Liver (tissue), 9 donors: ENCODE results near the gene CDKN2C. TPM values are rescaled to one million over a fixed set of nuclear protein-coding genes. Genes with fewer than 3 reads are reported as not detected.

Experiments
- DNase-seq: peaks from one replicate; pipeline ENCODE4 v3.0.0-alpha.2; 2017; ENCODE audit warnings: low spot score
- H3K27ac ChIP-seq, 2 donors: one replicate each; pipeline ENCODE4 v1.7.0; 2013; ENCODE audit warnings: inconsistent platforms in 2 of 2, low read length in 2 of 2, control low read depth in 1 of 2, low read depth in 1 of 2, mild to moderate bottlenecking in 1 of 2
- H3K27me3 ChIP-seq, 4 donors: one replicate each; pipeline versions ENCODE4 v1.6.1 to v1.7.0; 2013; ENCODE audit warnings: low read length in 3 of 4, inconsistent platforms in 1 of 4, mild to moderate bottlenecking in 1 of 4, moderate library complexity in 1 of 4; ENCODE audit not compliant: control insufficient read depth in 4 of 4, insufficient read depth in 4 of 4
- H3K36me3 ChIP-seq, 4 donors: one replicate each; pipeline versions ENCODE4 v1.6.1 to v1.7.0; 2013; ENCODE audit warnings: low read length in 3 of 4, mild to moderate bottlenecking in 3 of 4, low read depth in 1 of 4, moderate library complexity in 1 of 4; ENCODE audit not compliant: control insufficient read depth in 4 of 4, insufficient read depth in 3 of 4
- H3K4me1 ChIP-seq, 4 donors: one replicate each; pipeline versions ENCODE4 v1.6.1 to v1.7.0; 2013; ENCODE audit warnings: low read length in 3 of 4, mild to moderate bottlenecking in 3 of 4, moderate library complexity in 1 of 4; ENCODE audit not compliant: control insufficient read depth in 4 of 4, insufficient read depth in 4 of 4
- H3K4me3 ChIP-seq, 3 donors: one replicate each; pipeline versions ENCODE4 v1.6.1 to v1.7.0; 2013; ENCODE audit warnings: low read length in 3 of 3, control low read depth in 1 of 3, low read depth in 1 of 3, mild to moderate bottlenecking in 1 of 3
- H3K9ac ChIP-seq, 2 donors: one replicate each; pipeline ENCODE4 v1.7.0; 2013; ENCODE audit warnings: low read length in 2 of 2, mild to moderate bottlenecking in 2 of 2, moderate library complexity in 2 of 2, control low read depth in 1 of 2, low read depth in 1 of 2
- H3K9me3 ChIP-seq, 4 donors: one replicate each; pipeline versions ENCODE4 v1.6.1 to v1.7.0; 2013; ENCODE audit warnings: low read length in 3 of 4; ENCODE audit not compliant: control insufficient read depth in 4 of 4
- EGR1 ChIP-seq, 2 donors: IDR thresholded peaks; 2 replicates each; pipeline ENCODE4 v1.6.1; 2016 to 2018; ENCODE audit warnings: antibody characterized with exemption in 2 of 2, low read depth in 2 of 2
- FOXA1 ChIP-seq: IDR thresholded peaks from 2 replicates; pipeline ENCODE4 v1.6.1; 2016; ENCODE audit warnings: antibody characterized with exemption
- FOXA2 ChIP-seq: IDR thresholded peaks from 2 replicates; pipeline ENCODE4 v1.6.1; 2016; ENCODE audit warnings: antibody characterized with exemption
- GABPA ChIP-seq, 2 donors: IDR thresholded peaks in 1 of 2; conservative IDR thresholded peaks in 1 of 2; 2 replicates each; pipeline ENCODE4 v1.6.1; 2016; ENCODE audit warnings: antibody characterized with exemption in 2 of 2, mild to moderate bottlenecking in 1 of 2, moderate library complexity in 1 of 2
- HNF4A ChIP-seq, 2 donors: conservative IDR thresholded peaks; 2 replicates each; pipeline ENCODE4 v1.6.1; 2016; ENCODE audit warnings: antibody characterized with exemption in 2 of 2, mild to moderate bottlenecking in 2 of 2
- HNF4G ChIP-seq: IDR thresholded peaks from 2 replicates; pipeline ENCODE4 v1.6.1; 2016; ENCODE audit warnings: antibody characterized with exemption
- JUND ChIP-seq, 2 donors: IDR thresholded peaks; 2 replicates each; pipeline ENCODE4 v1.6.1; 2016; ENCODE audit warnings: antibody characterized with exemption in 2 of 2
- NR2F2 ChIP-seq: IDR thresholded peaks from 2 replicates; pipeline ENCODE4 v1.6.1; 2016; ENCODE audit warnings: antibody characterized with exemption
- RAD21 ChIP-seq, 2 donors: IDR thresholded peaks; 2 replicates each; pipeline ENCODE4 v1.6.1; 2016; ENCODE audit warnings: antibody characterized with exemption in 2 of 2, mild to moderate bottlenecking in 2 of 2
- RXRA ChIP-seq, 2 donors: IDR thresholded peaks; 2 replicates each; pipeline ENCODE4 v1.6.1; 2017 to 2018; ENCODE audit warnings: antibody characterized with exemption in 2 of 2, mild to moderate bottlenecking in 1 of 2
- SP1 ChIP-seq: IDR thresholded peaks from 2 replicates; pipeline ENCODE4 v1.6.1; 2018; ENCODE audit warnings: antibody characterized with exemption, mild to moderate bottlenecking
- TAF1 ChIP-seq: conservative IDR thresholded peaks from 2 replicates; pipeline ENCODE4 v1.6.1; 2016; ENCODE audit warnings: antibody characterized with exemption, mild to moderate bottlenecking
- YY1 ChIP-seq: IDR thresholded peaks from 2 replicates; pipeline ENCODE4 v1.6.1; 2016; ENCODE audit warnings: antibody characterized with exemption, mild to moderate bottlenecking
- WGBS: extraction: QIAGEN DNeasy Blood & Tissue Kit; methylation state at CpG from one replicate; pipeline ENCODE4 v1.1.7; 2013; 5-methylcytosine and 5-hydroxymethylcytosine counted together
- polyA plus RNA-seq, 2 donors: library from polyadenylated mRNA; stranded (reverse) in 1 of 2; unstranded in 1 of 2; fragments of 200-250 nt in 1 of 2; fragments of >200 nt in 1 of 2; fragmentation: Nextera tagmentation in 1 of 2; extraction: Ambion mirVana in 1 of 2; gene quantifications; one replicate each; pipeline versions ENCODE4 v1.2.1 to v1.2.3, GENCODE V29; 2013 to 2015
- total RNA-seq, 2 donors: library from RNA; depleted of rRNA; stranded (reverse); fragments of >200 nt; gene quantifications; one replicate each; pipeline ENCODE4 v1.2.3, GENCODE V29; 2014
- TF ChIP-seq, protein P1 (sequence below): fragments of 150-350 bp; IDR thresholded peaks from 2 replicates; pipeline ENCODE4 v1.5.1; 2017; ENCODE audit warnings: improper control_type of control experiment, low read depth, low read length; ENCODE audit not compliant: missing input control
- TF ChIP-seq, protein P2 (sequence below): IDR thresholded peaks from 2 replicates; pipeline ENCODE4 v1.6.1; 2016; ENCODE audit warnings: antibody characterized with exemption
- TF ChIP-seq, protein P3 (sequence below): IDR thresholded peaks from 2 replicates; pipeline ENCODE4 v1.6.1; 2016; ENCODE audit warnings: antibody characterized with exemption
- TF ChIP-seq, protein P4 (sequence below): IDR thresholded peaks from 2 replicates; pipeline ENCODE4 v1.6.1; 2016; ENCODE audit warnings: antibody characterized with exemption
- TF ChIP-seq, protein P5 (sequence below): IDR thresholded peaks from 2 replicates; pipeline ENCODE4 v1.6.1; 2016; ENCODE audit warnings: antibody characterized with exemption, mild to moderate bottlenecking
- donor health status: healthy.
- donor health status: healthy.
- donor health status: healthy.
- donor health status: healthy.
- donor health status: healthy.

CDKN2C gene
- total and polyA plus RNA-seq, 4 donors = 1.9 to 27.4 (median 4.2) TPM

DNA sequence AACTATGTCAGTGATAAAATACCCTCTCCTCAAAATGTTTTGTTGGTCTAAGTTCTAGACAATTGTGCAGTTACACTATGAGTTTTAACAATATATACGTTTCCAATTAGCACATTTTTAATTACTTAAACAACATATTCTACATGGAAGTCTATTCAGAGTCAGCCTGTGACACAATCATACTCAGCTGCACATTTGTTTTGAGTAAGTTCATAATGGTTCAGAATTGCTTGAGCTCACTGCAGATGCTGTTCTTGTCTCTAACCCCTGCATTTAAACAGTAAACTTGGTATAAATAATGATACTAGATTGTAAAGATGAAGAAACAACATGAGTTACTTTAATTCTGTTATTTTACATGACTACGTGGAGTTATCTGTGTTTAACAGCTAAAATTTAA lies 30.6 kb downstream of the CDKN2C start:
- Histone ChIP-seq H3K4me1 (no peaks in the 10 kb centered on the region), H3K9me3 (no peaks in the 10 kb centered on the region), H3K27me3 (no peaks in the 10 kb centered on the region), H3K4me3 (no peak overlapping the region), H3K27ac (no peak overlapping the region), H3K9ac (no peak overlapping the region), H3K36me3 (no peaks in the 10 kb centered on the region)
- TF ChIP-seq HNF4A (conservative IDR thresholded peaks at IDR 0.05) (no peak), SP1 (no peak), FOXA1 (no peak), JUND (IDR thresholded peaks at IDR 0.05) (no peak), RXRA (IDR thresholded peaks at IDR 0.05) (no peak), GABPA (IDR thresholded peaks at IDR 0.05 in 1 of 2, conservative IDR thresholded peaks at IDR 0.05 in 1 of 2) (no peak), NR2F2 (no peak), YY1 (no peak)
- TF ChIP-seq, protein P1, sequence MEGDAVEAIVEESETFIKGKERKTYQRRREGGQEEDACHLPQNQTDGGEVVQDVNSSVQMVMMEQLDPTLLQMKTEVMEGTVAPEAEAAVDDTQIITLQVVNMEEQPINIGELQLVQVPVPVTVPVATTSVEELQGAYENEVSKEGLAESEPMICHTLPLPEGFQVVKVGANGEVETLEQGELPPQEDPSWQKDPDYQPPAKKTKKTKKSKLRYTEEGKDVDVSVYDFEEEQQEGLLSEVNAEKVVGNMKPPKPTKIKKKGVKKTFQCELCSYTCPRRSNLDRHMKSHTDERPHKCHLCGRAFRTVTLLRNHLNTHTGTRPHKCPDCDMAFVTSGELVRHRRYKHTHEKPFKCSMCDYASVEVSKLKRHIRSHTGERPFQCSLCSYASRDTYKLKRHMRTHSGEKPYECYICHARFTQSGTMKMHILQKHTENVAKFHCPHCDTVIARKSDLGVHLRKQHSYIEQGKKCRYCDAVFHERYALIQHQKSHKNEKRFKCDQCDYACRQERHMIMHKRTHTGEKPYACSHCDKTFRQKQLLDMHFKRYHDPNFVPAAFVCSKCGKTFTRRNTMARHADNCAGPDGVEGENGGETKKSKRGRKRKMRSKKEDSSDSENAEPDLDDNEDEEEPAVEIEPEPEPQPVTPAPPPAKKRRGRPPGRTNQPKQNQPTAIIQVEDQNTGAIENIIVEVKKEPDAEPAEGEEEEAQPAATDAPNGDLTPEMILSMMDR = no peak
- TF ChIP-seq, protein P2, sequence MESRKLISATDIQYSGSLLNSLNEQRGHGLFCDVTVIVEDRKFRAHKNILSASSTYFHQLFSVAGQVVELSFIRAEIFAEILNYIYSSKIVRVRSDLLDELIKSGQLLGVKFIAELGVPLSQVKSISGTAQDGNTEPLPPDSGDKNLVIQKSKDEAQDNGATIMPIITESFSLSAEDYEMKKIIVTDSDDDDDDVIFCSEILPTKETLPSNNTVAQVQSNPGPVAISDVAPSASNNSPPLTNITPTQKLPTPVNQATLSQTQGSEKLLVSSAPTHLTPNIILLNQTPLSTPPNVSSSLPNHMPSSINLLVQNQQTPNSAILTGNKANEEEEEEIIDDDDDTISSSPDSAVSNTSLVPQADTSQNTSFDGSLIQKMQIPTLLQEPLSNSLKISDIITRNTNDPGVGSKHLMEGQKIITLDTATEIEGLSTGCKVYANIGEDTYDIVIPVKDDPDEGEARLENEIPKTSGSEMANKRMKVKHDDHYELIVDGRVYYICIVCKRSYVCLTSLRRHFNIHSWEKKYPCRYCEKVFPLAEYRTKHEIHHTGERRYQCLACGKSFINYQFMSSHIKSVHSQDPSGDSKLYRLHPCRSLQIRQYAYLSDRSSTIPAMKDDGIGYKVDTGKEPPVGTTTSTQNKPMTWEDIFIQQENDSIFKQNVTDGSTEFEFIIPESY = no peak
- TF ChIP-seq, protein P3, sequence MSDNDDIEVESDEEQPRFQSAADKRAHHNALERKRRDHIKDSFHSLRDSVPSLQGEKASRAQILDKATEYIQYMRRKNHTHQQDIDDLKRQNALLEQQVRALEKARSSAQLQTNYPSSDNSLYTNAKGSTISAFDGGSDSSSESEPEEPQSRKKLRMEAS = no peak
- TF ChIP-seq, protein P4, sequence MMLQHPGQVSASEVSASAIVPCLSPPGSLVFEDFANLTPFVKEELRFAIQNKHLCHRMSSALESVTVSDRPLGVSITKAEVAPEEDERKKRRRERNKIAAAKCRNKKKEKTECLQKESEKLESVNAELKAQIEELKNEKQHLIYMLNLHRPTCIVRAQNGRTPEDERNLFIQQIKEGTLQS = no peak
- no peak for DNase-seq
- WGBS = 65% methylated on average over 2 of the region's 2 CpGs

DNA sequence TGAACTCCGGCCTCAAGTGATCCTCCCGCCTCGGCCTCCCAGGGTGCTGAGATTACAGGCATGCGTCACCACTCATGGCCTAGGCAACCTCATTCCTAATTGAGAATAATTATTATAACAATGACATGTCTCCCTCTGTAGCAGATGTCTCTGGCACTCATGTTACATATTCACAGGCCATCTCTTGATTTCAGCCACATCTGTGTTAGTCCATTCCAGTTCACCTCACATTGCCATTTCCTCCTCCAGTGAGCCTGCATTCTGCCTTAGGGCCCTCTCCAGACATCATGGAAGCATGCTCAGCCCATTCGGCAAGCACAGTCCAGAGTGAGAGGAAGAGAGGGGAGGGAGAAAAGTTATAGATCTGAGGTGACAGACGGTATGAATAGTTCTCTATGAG lies 32.5 kb downstream of the CDKN2C start:
- TF ChIP-seq GABPA (IDR thresholded peaks at IDR 0.05 in 1 of 2, conservative IDR thresholded peaks at IDR 0.05 in 1 of 2) = no peak
- no peak for TF ChIP-seq JUND (IDR thresholded peaks at IDR 0.05)
- TF ChIP-seq, protein P4 = no peak
- no peak for TF ChIP-seq HNF4G
- TF ChIP-seq YY1 = no peak
- no peak for TF ChIP-seq RAD21 (IDR thresholded peaks at IDR 0.05)
- no peak for TF ChIP-seq FOXA2
- no peak for TF ChIP-seq RXRA (IDR thresholded peaks at IDR 0.05)
- no peak for TF ChIP-seq TAF1
- TF ChIP-seq EGR1 (IDR thresholded peaks at IDR 0.05; ENCODE audit: low read depth in 2 of 2) = no peak
- TF ChIP-seq, protein P1 = no peak
- TF ChIP-seq, protein P2 = no peak
- TF ChIP-seq FOXA1 = no peak
- TF ChIP-seq, protein P3 = no peak
- TF ChIP-seq, protein P5, sequence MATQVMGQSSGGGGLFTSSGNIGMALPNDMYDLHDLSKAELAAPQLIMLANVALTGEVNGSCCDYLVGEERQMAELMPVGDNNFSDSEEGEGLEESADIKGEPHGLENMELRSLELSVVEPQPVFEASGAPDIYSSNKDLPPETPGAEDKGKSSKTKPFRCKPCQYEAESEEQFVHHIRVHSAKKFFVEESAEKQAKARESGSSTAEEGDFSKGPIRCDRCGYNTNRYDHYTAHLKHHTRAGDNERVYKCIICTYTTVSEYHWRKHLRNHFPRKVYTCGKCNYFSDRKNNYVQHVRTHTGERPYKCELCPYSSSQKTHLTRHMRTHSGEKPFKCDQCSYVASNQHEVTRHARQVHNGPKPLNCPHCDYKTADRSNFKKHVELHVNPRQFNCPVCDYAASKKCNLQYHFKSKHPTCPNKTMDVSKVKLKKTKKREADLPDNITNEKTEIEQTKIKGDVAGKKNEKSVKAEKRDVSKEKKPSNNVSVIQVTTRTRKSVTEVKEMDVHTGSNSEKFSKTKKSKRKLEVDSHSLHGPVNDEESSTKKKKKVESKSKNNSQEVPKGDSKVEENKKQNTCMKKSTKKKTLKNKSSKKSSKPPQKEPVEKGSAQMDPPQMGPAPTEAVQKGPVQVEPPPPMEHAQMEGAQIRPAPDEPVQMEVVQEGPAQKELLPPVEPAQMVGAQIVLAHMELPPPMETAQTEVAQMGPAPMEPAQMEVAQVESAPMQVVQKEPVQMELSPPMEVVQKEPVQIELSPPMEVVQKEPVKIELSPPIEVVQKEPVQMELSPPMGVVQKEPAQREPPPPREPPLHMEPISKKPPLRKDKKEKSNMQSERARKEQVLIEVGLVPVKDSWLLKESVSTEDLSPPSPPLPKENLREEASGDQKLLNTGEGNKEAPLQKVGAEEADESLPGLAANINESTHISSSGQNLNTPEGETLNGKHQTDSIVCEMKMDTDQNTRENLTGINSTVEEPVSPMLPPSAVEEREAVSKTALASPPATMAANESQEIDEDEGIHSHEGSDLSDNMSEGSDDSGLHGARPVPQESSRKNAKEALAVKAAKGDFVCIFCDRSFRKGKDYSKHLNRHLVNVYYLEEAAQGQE = no peak
- TF ChIP-seq SP1 = no peak
- no peak for TF ChIP-seq NR2F2
- TF ChIP-seq HNF4A (conservative IDR thresholded peaks at IDR 0.05) = no peak
- no peaks in the 10 kb centered on the region for H3K27me3 ChIP-seq
- WGBS = 95% methylated on average over 6 of the region's 6 CpGs

More for the DNA sequence above, 32.5 kb downstream of the CDKN2C start:
- no peak for DNase-seq
- no peaks in the 10 kb centered on the region for H3K36me3 ChIP-seq
- H3K4me3 ChIP-seq = no peak overlapping the region
- H3K9me3 ChIP-seq = no peaks in the 10 kb centered on the region
- no peaks in the 10 kb centered on the region for H3K4me1 ChIP-seq
- no peak overlapping the region for H3K9ac ChIP-seq
- H3K27ac ChIP-seq = no peak overlapping the region
